ENCODE data around the gene PKHD1.

PKHD1 gene

DNA sequence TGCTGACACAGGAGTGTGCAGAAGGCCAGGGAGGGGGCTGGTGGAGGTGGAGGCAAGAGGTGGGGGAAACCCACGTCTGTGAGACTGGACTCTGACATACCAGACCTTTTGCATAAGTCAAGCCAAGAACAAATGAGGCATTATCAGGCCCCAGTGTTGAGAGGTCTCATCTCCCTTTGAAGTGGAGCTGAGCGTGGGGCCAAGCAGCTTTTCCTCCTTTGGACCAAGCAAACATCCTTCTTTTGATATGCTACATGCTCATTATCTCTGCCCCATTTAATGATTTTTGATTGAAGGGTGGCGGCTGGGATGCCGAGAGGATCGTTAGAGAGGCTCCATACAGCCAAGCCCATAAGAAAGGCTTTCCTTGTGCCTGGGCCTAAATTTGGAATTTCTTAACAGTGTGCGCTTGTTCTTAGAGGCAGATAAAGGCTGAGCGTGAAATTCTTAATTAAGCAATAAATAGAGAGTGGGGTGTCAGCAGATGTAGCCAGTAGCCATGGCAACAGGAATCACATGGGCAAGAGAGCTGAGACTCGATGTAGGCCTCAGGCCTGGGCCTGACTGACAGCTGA lies 244.5 kb downstream of the PKHD1 start:
- Histone ChIP-seq H3K4me3 (ENCODE audit: low read length) (no peak overlapping the region), H3K9me3 (ENCODE audit: control insufficient read depth, low read depth, low read length) (no peaks in the 10 kb centered on the region), H3K36me3 (ENCODE audit: control insufficient read depth, low read depth, low read length) (no peaks in the 10 kb centered on the region), H3K27me3 (ENCODE audit: control insufficient read depth, insufficient read depth, low read length) (no peaks in the 10 kb centered on the region), H3K27ac (ENCODE audit: low read length) (no peak overlapping the region), H3K4me1 (ENCODE audit: control insufficient read depth, low read depth, low read length) (peaks cover 29% of the 10 kb centered on the region), H3K9ac (ENCODE audit: low read length) (no peak overlapping the region)

DNA sequence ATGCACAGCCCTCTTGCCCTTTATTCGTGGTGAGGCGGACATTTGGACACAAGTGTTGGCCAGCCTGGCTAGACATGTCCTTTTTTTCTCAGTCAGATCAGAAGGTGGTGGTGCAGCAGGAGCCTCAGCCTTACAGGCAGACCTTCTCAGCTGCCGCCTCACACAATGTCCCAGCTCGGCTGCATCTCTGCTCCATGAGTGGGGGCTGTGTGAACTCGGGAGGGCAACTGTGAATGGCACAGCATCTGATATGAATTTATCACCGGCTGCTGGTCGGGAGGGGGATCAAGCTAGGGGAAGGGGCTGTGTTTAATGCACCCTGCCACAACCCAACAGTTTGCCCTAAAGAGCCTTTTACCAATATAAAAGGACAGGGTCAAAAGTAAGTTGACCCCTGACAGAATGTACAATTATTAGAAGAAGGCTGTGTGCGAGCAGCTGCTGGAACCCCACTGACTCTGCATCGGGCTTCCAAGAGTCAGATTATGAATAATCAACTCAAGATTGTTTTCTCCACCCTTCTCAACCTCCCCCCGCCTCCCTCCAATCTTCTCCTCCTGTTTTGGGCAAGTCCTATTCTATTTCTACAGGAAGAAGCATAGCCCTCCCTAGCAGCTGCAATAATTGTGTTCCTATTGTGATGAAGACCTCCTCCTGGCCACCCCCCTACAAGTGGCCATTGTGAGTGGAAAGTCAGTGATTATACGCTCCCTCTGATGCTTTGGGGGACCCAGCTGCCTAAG lies 245.2 kb downstream of the PKHD1 start:
- Histone ChIP-seq H3K4me3 (ENCODE audit: low read length) (no peak overlapping the region), H3K4me1 (ENCODE audit: control insufficient read depth, low read depth, low read length) (peaks cover 29% of the 10 kb centered on the region), H3K27ac (ENCODE audit: low read length) (no peak overlapping the region), H3K27me3 (ENCODE audit: control insufficient read depth, insufficient read depth, low read length) (no peaks in the 10 kb centered on the region), H3K9me3 (ENCODE audit: control insufficient read depth, low read depth, low read length) (no peaks in the 10 kb centered on the region), H3K9ac (ENCODE audit: low read length) (no peak overlapping the region), H3K36me3 (ENCODE audit: control insufficient read depth, low read depth, low read length) (no peaks in the 10 kb centered on the region)

DNA sequence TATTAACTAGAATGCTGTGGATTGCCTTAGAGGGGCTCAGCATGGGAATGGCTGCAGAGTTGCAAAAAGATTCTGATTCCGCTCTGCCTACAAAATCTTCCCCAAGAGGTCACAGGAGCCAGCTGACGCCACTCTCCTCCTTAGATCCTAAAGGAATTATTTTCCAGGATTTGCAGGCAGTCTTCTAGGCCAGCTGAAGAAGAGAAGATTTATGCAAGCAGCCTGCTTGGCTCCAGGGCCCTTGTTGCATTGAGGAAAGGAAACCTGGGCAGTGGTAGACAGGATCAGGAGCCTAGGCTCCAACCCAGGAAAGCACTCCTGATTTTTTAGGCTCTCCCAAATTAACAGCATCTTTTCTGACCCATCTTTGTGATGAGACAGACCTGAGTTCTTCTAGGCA lies 245.8 kb downstream of the PKHD1 start:
- Histone ChIP-seq H3K9ac (ENCODE audit: low read length) (no peak overlapping the region), H3K9me3 (ENCODE audit: control insufficient read depth, low read depth, low read length) (no peaks in the 10 kb centered on the region), H3K27me3 (ENCODE audit: control insufficient read depth, insufficient read depth, low read length) (no peaks in the 10 kb centered on the region), H3K36me3 (ENCODE audit: control insufficient read depth, low read depth, low read length) (no peaks in the 10 kb centered on the region), H3K4me1 (ENCODE audit: control insufficient read depth, low read depth, low read length) (peaks cover 29% of the 10 kb centered on the region), H3K27ac (ENCODE audit: low read length) (no peak overlapping the region), H3K4me3 (ENCODE audit: low read length) (no peak overlapping the region)

DNA sequence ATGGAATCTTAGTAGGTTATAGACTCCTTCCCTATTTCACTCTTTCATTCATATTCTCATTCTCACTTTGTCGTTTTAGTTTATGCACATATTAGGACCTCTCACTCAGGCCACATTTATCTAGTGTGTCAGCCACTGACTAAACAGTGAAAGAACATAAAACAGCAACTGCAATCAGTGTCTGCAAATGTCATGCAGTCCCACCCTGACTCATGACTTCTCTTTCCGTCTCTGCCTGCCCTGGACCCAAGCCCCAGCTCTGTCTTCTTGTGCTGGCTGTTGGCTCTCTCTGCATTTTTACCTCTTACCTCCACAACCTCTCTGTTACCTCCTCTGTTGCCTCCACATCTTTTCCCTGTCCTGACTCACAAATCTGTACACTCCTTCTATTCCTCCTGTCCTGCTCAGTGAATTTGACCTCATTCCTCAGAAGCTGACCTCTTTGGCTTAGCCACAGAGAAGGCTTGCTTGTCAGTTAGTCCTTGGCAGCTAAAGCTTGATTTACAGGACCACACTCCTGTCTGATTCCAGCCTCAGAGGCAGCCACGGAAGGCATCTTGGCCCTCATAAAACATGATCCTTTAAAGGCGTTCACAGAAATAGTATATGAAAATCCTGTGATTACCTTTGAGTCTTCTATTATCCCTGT lies 247.6 kb downstream of the PKHD1 start:
- no peak overlapping the region for H3K27ac ChIP-seq (ENCODE audit: low read length)
- no peak overlapping the region for H3K9ac ChIP-seq (ENCODE audit: low read length)
- no peaks in the 10 kb centered on the region for H3K9me3 ChIP-seq (ENCODE audit: control insufficient read depth, low read depth, low read length)
- peaks cover 29% of the 10 kb centered on the region for H3K4me1 ChIP-seq (ENCODE audit: control insufficient read depth, low read depth, low read length)
- H3K36me3 ChIP-seq (ENCODE audit: control insufficient read depth, low read depth, low read length), result no peaks in the 10 kb centered on the region
- no peak overlapping the region for H3K4me3 ChIP-seq (ENCODE audit: low read length)
- H3K27me3 ChIP-seq (ENCODE audit: control insufficient read depth, insufficient read depth, low read length), result no peaks in the 10 kb centered on the region

DNA sequence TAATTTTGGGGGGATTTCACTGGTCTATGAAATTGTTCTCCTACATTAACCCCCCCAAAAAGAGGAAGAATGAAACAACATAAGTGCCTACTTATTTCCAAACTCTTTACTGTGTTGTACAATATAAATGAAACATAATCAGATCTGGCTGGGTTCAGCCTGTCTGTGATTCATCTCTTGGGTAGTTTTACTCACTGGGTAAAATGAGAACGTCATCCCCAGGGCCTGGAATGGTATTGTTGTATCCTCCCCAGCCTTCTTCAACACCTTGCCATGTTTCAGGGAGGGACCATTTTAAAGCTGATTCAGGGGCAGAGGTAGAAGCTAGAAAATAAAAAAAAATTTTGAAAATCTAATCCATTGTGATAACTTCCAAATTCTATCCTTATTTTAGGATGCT lies 256.7 kb downstream of the PKHD1 start:
- Histone ChIP-seq H3K9ac (ENCODE audit: low read length) (no peak overlapping the region), H3K36me3 (ENCODE audit: control insufficient read depth, low read depth, low read length) (no peaks in the 10 kb centered on the region), H3K4me1 (ENCODE audit: control insufficient read depth, low read depth, low read length) (peaks cover 5% of the 10 kb centered on the region), H3K4me3 (ENCODE audit: low read length) (no peak overlapping the region), H3K27me3 (ENCODE audit: control insufficient read depth, insufficient read depth, low read length) (no peaks in the 10 kb centered on the region), H3K9me3 (ENCODE audit: control insufficient read depth, low read depth, low read length) (no peaks in the 10 kb centered on the region), H3K27ac (ENCODE audit: low read length) (no peak overlapping the region)

DNA sequence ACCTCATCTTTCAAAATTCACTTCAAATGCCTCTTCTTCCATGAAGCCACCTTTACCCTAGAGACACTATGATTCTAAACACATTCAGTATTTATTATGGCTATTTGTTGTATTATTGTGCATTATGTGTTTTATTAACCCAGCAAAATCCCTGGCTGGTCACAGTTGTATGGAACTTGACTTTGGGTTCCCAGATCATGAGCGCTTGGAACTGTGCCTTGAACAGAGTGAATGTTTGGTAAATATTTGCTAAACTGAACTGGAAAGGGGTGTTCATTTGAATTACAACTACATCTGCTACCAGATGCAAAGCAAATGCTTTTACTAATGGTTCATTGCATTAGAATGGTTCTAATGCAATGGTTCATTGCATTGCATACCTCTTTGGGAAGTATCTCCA lies 259.8 kb downstream of the PKHD1 start:
- no peak overlapping the region for H3K9ac ChIP-seq (ENCODE audit: low read length)
- peaks cover 5% of the 10 kb centered on the region for H3K4me1 ChIP-seq (ENCODE audit: control insufficient read depth, low read depth, low read length)
- no peak overlapping the region for H3K27ac ChIP-seq (ENCODE audit: low read length)
- no peaks in the 10 kb centered on the region for H3K9me3 ChIP-seq (ENCODE audit: control insufficient read depth, low read depth, low read length)
- H3K27me3 ChIP-seq (ENCODE audit: control insufficient read depth, insufficient read depth, low read length), result no peaks in the 10 kb centered on the region
- no peaks in the 10 kb centered on the region for H3K36me3 ChIP-seq (ENCODE audit: control insufficient read depth, low read depth, low read length)
- H3K4me3 ChIP-seq (ENCODE audit: low read length), result no peak overlapping the region

DNA sequence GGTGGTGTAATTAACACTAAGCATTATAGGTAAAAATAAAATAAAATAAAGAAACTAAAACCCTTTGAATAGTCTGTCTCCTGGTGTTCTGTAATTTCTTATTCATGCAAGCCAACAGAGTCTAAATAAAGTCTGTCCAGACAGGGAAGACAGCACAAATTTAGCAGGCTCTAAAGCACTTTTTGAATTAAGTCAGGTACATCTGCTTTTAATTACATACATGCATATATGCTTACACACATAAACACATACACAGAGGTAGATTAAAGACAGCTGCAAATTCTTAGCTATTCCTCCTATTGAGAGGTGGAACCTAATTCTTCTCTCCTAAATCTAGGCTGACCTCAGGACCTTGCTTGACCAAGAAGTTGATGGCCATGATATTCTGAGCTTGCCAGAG lies 262.5 kb downstream of the PKHD1 start:
- no peak overlapping the region for H3K4me3 ChIP-seq (ENCODE audit: low read length)
- H3K9ac ChIP-seq (ENCODE audit: low read length), result no peak overlapping the region
- H3K27ac ChIP-seq (ENCODE audit: low read length), result no peak overlapping the region
- peaks cover 5% of the 10 kb centered on the region for H3K4me1 ChIP-seq (ENCODE audit: control insufficient read depth, low read depth, low read length)
- H3K9me3 ChIP-seq (ENCODE audit: control insufficient read depth, low read depth, low read length), result no peaks in the 10 kb centered on the region
- H3K36me3 ChIP-seq (ENCODE audit: control insufficient read depth, low read depth, low read length), result no peaks in the 10 kb centered on the region
- H3K27me3 ChIP-seq (ENCODE audit: control insufficient read depth, insufficient read depth, low read length), result no peaks in the 10 kb centered on the region

DNA sequence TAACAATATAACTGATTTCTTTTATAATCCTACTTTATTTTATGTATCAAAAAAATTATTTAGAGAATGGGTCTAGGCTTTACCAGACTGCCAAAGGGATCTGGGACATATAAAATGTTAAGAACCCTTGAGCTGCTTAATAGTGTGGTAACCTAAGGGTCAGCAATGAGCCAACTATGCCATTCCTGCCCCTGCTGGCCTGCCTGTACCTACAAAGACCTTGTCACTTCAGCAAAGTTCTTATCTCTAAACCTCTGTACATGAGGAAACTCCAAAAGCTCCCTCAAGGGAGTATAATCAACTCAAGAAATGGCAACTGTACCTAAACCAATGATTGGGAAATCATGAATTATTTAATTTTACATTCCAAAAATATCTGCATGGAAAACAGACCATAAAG lies 266.9 kb downstream of the PKHD1 start:
- H3K4me3 ChIP-seq (ENCODE audit: low read length), result no peak overlapping the region
- H3K27me3 ChIP-seq (ENCODE audit: control insufficient read depth, insufficient read depth, low read length), result no peaks in the 10 kb centered on the region
- peaks cover 1% of the 10 kb centered on the region for H3K4me1 ChIP-seq (ENCODE audit: control insufficient read depth, low read depth, low read length)
- H3K9ac ChIP-seq (ENCODE audit: low read length), result no peak overlapping the region
- no peaks in the 10 kb centered on the region for H3K9me3 ChIP-seq (ENCODE audit: control insufficient read depth, low read depth, low read length)
- H3K36me3 ChIP-seq (ENCODE audit: control insufficient read depth, low read depth, low read length), result no peaks in the 10 kb centered on the region
- H3K27ac ChIP-seq (ENCODE audit: low read length), result no peak overlapping the region

DNA sequence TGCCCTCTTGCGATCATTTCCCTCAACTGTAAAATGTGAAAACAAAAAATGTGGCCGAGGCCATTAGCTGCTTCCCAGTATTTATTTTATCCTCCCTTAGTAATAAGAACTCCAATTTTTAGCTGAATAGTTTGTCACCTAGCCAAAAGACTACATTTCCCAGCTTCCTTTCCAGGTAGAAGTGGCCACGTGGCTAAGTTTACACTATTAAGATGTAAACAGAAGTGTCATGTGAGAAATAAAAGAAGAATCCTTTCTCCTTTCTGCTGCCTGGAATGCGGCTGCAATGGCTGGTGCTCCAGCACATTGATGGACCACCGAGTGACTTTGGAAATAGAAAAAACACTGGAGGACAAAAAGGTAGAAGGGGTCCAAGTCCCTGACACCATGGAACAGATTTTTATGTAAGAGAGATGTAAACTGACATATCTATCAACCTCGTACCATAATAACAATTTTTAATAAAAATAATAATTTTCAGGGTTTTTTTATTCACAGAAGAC lies 268.8 kb downstream of the PKHD1 start:
- H3K9me3 ChIP-seq (ENCODE audit: control insufficient read depth, low read depth, low read length), result no peaks in the 10 kb centered on the region
- peaks cover 20% of the 10 kb centered on the region for H3K4me1 ChIP-seq (ENCODE audit: control insufficient read depth, low read depth, low read length)
- H3K27me3 ChIP-seq (ENCODE audit: control insufficient read depth, insufficient read depth, low read length), result no peaks in the 10 kb centered on the region
- no peak overlapping the region for H3K4me3 ChIP-seq (ENCODE audit: low read length)
- H3K27ac ChIP-seq (ENCODE audit: low read length), result no peak overlapping the region
- H3K36me3 ChIP-seq (ENCODE audit: control insufficient read depth, low read depth, low read length), result no peaks in the 10 kb centered on the region
- H3K9ac ChIP-seq (ENCODE audit: low read length), result no peak overlapping the region

DNA sequence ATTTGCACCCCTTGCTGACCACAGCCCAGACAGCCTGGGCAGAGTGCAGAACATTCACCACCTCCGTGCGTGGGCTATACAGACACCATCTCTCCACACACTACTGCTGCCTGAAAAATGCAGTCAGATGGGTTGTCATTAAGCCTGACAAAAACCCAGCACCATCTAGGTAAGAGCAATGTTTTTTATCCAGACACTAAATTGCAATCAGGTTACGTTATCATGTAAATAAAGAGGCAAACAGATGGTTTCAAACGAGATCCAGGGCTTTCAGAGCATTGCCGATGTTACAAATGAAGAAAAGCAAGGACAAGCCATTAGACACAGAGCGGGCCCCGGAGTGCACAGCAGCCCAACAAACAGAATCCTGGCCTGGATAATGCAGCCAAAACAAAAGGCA lies 269.6 kb downstream of the PKHD1 start:
- Histone ChIP-seq H3K4me3 (ENCODE audit: low read length) (no peak overlapping the region), H3K4me1 (ENCODE audit: control insufficient read depth, low read depth, low read length) (peaks cover 20% of the 10 kb centered on the region), H3K27ac (ENCODE audit: low read length) (no peak overlapping the region), H3K9ac (ENCODE audit: low read length) (no peak overlapping the region), H3K9me3 (ENCODE audit: control insufficient read depth, low read depth, low read length) (no peaks in the 10 kb centered on the region), H3K27me3 (ENCODE audit: control insufficient read depth, insufficient read depth, low read length) (no peaks in the 10 kb centered on the region), H3K36me3 (ENCODE audit: control insufficient read depth, low read depth, low read length) (no peaks in the 10 kb centered on the region)

DNA sequence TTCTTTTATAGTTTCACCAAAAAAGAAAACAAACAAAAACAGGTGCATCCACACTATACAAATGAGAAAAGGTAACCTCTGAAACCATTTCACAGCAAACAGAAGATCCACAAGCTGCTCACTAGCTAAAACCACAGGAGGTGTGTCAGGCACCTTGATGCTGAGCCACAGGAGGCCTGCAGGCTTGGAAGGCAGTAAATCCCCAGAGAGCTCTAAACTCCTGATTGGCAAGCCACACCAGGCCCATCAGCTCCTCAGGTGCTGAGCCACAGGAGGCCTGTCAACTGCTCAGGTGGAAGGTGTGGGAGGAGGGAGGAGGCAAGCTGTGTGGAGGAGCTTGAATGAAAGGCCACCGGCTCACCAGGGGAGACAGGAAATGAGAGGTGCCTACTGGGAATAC lies 273.0 kb downstream of the PKHD1 start:
- H3K4me3 ChIP-seq (ENCODE audit: low read length), result no peak overlapping the region
- H3K27me3 ChIP-seq (ENCODE audit: control insufficient read depth, insufficient read depth, low read length), result no peaks in the 10 kb centered on the region
- H3K4me1 ChIP-seq (ENCODE audit: control insufficient read depth, low read depth, low read length), result peaks cover 20% of the 10 kb centered on the region
- no peaks in the 10 kb centered on the region for H3K9me3 ChIP-seq (ENCODE audit: control insufficient read depth, low read depth, low read length)
- H3K9ac ChIP-seq (ENCODE audit: low read length), result no peak overlapping the region
- H3K27ac ChIP-seq (ENCODE audit: low read length), result no peak overlapping the region
- H3K36me3 ChIP-seq (ENCODE audit: control insufficient read depth, low read depth, low read length), result no peaks in the 10 kb centered on the region

DNA sequence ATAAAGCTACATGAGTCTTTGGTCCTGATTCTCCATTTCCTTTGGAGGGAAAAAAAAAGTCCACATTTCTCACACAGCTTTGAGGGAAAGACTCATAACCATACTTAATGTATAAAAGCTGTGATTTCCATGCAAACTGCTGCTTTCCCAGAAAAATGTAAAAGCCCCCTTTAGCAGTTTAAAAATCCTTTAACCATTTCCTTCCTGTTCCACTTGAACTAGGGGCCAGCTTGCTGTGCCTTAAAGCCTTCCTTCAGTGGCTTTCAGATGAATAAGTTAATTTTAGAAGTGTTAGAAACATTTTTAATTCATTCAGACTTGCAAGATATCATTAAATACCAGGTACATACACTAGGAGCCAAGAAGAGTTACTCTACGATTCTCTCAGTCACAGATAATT lies 273.5 kb downstream of the PKHD1 start:
- H3K9me3 ChIP-seq (ENCODE audit: control insufficient read depth, low read depth, low read length), result no peaks in the 10 kb centered on the region
- no peaks in the 10 kb centered on the region for H3K27me3 ChIP-seq (ENCODE audit: control insufficient read depth, insufficient read depth, low read length)
- peaks cover 20% of the 10 kb centered on the region for H3K4me1 ChIP-seq (ENCODE audit: control insufficient read depth, low read depth, low read length)
- no peaks in the 10 kb centered on the region for H3K36me3 ChIP-seq (ENCODE audit: control insufficient read depth, low read depth, low read length)
- no peak overlapping the region for H3K9ac ChIP-seq (ENCODE audit: low read length)
- H3K4me3 ChIP-seq (ENCODE audit: low read length), result no peak overlapping the region
- no peak overlapping the region for H3K27ac ChIP-seq (ENCODE audit: low read length)

Data from iPS-18a (cell line).